ENCODE results near the gene EBF4. TPM values are rescaled to one million over a fixed set of nuclear protein-coding genes. Genes with fewer than 3 reads are reported as not detected.

Gene EBF4
- total RNA-seq, 2 donors from 2014 or later: 6.4 to 12.1 TPM

DNA sequence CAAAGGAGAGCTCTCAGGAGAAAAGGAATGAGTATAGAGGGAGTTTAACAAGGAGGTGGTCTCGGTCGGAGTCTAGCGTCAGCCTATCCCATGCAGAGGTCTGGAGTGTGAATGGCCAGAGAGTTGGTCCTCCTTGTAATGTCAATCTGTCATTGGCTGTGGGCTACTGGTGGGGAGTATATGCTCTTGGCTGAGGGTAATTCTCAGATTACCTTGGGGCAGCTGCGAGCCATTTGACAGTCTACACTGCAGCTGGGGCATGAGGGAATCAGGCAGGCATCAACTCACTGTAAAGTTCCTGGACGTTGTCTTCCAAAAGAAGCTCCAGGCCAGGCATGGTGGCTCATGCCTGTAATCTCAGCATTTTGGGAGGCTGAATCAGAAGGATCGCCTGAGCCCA lies 48.1 kb downstream of the EBF4 start:
- 71 to 82% methylated on average over 6 of the region's 6 CpGs for WGBS, 2 experiments (ENCODE audit: insufficient coverage in 1 of 2, insufficient read length in 1 of 2)
- Mint-ChIP-seq H3K9me3 (no peaks in the 10 kb centered on the region), H3K4me3 (no peak overlapping the region), H3K4me1 (peaks cover 2% of the 10 kb centered on the region), H3K27ac (no peak overlapping the region), H3K27me3 (ENCODE audit: insufficient read depth) (peaks cover 58% of the 10 kb centered on the region), H3K36me3 (ENCODE audit: low read depth) (no peaks in the 10 kb centered on the region)
- Histone ChIP-seq H3K9me3 (ENCODE audit: control insufficient read depth, low read length) (no peaks in the 10 kb centered on the region), H3K4me3 (ENCODE audit: low read length) (no peak overlapping the region), H3K9ac (ENCODE audit: extremely low read depth, low read length, poor library complexity, severe bottlenecking) (no peak overlapping the region), H3K4me1 (ENCODE audit: control insufficient read depth, insufficient read depth, low read length) (no peaks in the 10 kb centered on the region), H3K27me3 (ENCODE audit: control insufficient read depth, insufficient read depth, low read length, poor library complexity, severe bottlenecking) (peaks cover 48% of the 10 kb centered on the region), H3K36me3 (ENCODE audit: control insufficient read depth, insufficient read depth, low read length) (no peaks in the 10 kb centered on the region), H3K27ac (ENCODE audit: low read depth, low read length) (no peak overlapping the region)
- TF ChIP-seq, protein P1, sequence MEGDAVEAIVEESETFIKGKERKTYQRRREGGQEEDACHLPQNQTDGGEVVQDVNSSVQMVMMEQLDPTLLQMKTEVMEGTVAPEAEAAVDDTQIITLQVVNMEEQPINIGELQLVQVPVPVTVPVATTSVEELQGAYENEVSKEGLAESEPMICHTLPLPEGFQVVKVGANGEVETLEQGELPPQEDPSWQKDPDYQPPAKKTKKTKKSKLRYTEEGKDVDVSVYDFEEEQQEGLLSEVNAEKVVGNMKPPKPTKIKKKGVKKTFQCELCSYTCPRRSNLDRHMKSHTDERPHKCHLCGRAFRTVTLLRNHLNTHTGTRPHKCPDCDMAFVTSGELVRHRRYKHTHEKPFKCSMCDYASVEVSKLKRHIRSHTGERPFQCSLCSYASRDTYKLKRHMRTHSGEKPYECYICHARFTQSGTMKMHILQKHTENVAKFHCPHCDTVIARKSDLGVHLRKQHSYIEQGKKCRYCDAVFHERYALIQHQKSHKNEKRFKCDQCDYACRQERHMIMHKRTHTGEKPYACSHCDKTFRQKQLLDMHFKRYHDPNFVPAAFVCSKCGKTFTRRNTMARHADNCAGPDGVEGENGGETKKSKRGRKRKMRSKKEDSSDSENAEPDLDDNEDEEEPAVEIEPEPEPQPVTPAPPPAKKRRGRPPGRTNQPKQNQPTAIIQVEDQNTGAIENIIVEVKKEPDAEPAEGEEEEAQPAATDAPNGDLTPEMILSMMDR (conservative IDR thresholded peaks at IDR 0.05): no peak
- no peak for DNase-seq

DNA sequence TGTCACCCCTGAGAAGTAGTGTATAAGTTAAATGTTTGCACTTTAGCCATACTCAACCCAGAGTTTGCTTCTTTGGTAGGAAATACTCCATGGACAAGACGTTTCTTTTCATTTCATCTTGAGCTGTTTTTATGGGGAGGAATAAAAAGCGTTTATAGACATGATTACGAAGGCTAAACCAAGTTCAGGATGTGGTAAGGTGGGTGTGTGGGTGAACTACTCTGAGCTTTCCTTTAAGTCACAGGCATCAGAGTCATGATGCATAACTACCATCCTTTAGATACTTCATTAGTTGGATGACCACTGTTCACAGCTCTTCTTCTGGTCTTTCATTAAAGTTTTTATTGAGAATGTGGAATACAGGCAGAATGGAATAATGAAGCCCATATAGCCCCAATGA lies 48.9 kb downstream of the EBF4 start:
- no peak for DNase-seq
- Mint-ChIP-seq H3K27me3 (ENCODE audit: insufficient read depth) (peaks cover 65% of the 10 kb centered on the region), H3K4me1 (peaks cover 2% of the 10 kb centered on the region), H3K9me3 (no peaks in the 10 kb centered on the region), H3K27ac (no peak overlapping the region), H3K4me3 (no peak overlapping the region), H3K36me3 (ENCODE audit: low read depth) (no peaks in the 10 kb centered on the region)
- Histone ChIP-seq H3K27ac (ENCODE audit: low read depth, low read length) (no peak overlapping the region), H3K9ac (ENCODE audit: extremely low read depth, low read length, poor library complexity, severe bottlenecking) (no peak overlapping the region), H3K9me3 (ENCODE audit: control insufficient read depth, low read length) (no peaks in the 10 kb centered on the region), H3K4me3 (ENCODE audit: low read length) (no peak overlapping the region), H3K36me3 (ENCODE audit: control insufficient read depth, insufficient read depth, low read length) (no peaks in the 10 kb centered on the region), H3K4me1 (ENCODE audit: control insufficient read depth, insufficient read depth, low read length) (no peaks in the 10 kb centered on the region), H3K27me3 (ENCODE audit: control insufficient read depth, insufficient read depth, low read length, poor library complexity, severe bottlenecking) (peaks cover 56% of the 10 kb centered on the region)
- TF ChIP-seq, protein P1 (conservative IDR thresholded peaks at IDR 0.05): no peak
- WGBS, 2 experiments (ENCODE audit: insufficient coverage in 1 of 2, insufficient read length in 1 of 2): 93 to 100% methylated on average over 1 to 3 of the region's 3 CpGs

DNA sequence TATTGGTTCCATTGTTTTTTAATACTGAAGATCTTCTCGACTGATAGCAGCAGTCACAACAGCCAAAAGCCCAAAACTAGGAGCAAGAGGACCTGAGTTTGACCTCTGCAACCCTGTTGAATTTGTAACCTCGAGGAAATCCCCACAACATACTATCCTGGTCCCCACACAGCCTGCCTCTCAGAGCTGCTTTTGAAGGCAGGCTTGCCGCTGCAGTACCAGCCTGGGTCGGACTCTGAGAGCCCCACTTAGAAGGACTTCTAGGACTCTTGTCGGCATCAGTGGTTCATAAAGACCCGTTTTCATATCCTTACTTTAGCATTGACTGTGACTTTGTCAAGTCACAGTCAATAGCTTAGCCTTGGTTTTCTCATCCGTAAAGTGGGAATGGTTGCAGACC lies 49.3 kb downstream of the EBF4 start:
- Mint-ChIP-seq H3K4me3 (no peak overlapping the region), H3K9me3 (no peaks in the 10 kb centered on the region), H3K4me1 (peaks cover 2% of the 10 kb centered on the region), H3K36me3 (ENCODE audit: low read depth) (no peaks in the 10 kb centered on the region), H3K27me3 (ENCODE audit: insufficient read depth) (peaks cover 66% of the 10 kb centered on the region), H3K27ac (no peak overlapping the region)
- Histone ChIP-seq H3K27ac (ENCODE audit: low read depth, low read length) (no peak overlapping the region), H3K9ac (ENCODE audit: extremely low read depth, low read length, poor library complexity, severe bottlenecking) (no peak overlapping the region), H3K36me3 (ENCODE audit: control insufficient read depth, insufficient read depth, low read length) (no peaks in the 10 kb centered on the region), H3K9me3 (ENCODE audit: control insufficient read depth, low read length) (no peaks in the 10 kb centered on the region), H3K4me3 (ENCODE audit: low read length) (no peak overlapping the region), H3K27me3 (ENCODE audit: control insufficient read depth, insufficient read depth, low read length, poor library complexity, severe bottlenecking) (peaks cover 60% of the 10 kb centered on the region), H3K4me1 (ENCODE audit: control insufficient read depth, insufficient read depth, low read length) (no peaks in the 10 kb centered on the region)
- no peak for DNase-seq
- 87 to 91% methylated on average over 6 to 7 of the region's 7 CpGs for WGBS, 2 experiments (ENCODE audit: insufficient coverage in 1 of 2, insufficient read length in 1 of 2)
- TF ChIP-seq, protein P1 (conservative IDR thresholded peaks at IDR 0.05): no peak
